HEK293T (cell line): Measurements from ENCODE around the gene MUC3A.

Source experiments
- BHLHE40 ChIP-seq: fragments of 450-650 bp; IDR thresholded peaks from 2 replicates; pipeline ENCODE4 v1.6.1; 2016; ENCODE audit warnings: mild to moderate bottlenecking, moderate library complexity, borderline replicate concordance
- ELF4 ChIP-seq: fragments of 450-650 bp; IDR thresholded peaks from 2 replicates; pipeline ENCODE4 v1.6.1; 2017; ENCODE audit warnings: antibody characterized with exemption
- FOXA1 ChIP-seq: fragments of 450-650 bp; IDR thresholded peaks from 2 replicates; pipeline ENCODE4 v1.6.1; 2016; ENCODE audit warnings: mild to moderate bottlenecking
- HDGF ChIP-seq: fragments of 450-650 bp; IDR thresholded peaks from 2 replicates; pipeline ENCODE4 v1.6.1; 2017; ENCODE audit warnings: antibody characterized with exemption, borderline replicate concordance
- L3MBTL2 ChIP-seq: fragments of 450-650 bp; conservative IDR thresholded peaks from 2 replicates; pipeline ENCODE4 v1.6.1; 2016; ENCODE audit warnings: mild to moderate bottlenecking
- NFRKB ChIP-seq: fragments of 450-650 bp; IDR thresholded peaks from 2 replicates; pipeline ENCODE4 v1.6.1; 2016; ENCODE audit warnings: mild to moderate bottlenecking, moderate library complexity
- SP1 ChIP-seq: fragments of 450-650 bp; IDR thresholded peaks from 2 replicates; pipeline ENCODE4 v1.6.1; 2017

- no peak for TF ChIP-seq NFRKB
- TF ChIP-seq SP1, result no peak
- TF ChIP-seq ELF4, result no peak
- TF ChIP-seq HDGF, result no peak
- no peak for TF ChIP-seq BHLHE40
- no peak for TF ChIP-seq FOXA1
- no peak for TF ChIP-seq L3MBTL2
Observed at GRCh38 chr7:100968650-100969049, 19.3 kb downstream of the MUC3A start.
